Tibial nerve (tissue), 4 donors: ENCODE measurements around the gene GABBR2. TPM values are rescaled to one million over a fixed set of nuclear protein-coding genes. Genes with fewer than 3 reads are reported as not detected.

Source experiments
- DNase-seq, 2 donors: peaks; one replicate each; pipeline ENCODE4 v3.0.0-alpha.2; 2019; ENCODE audit warnings: low spot score in 2 of 2
- H3K27ac ChIP-seq, 4 donors: fragments of 200-600 bp; sonication (generic) in 3 of 4; one replicate each; pipeline ENCODE4 v1.5.1; 2017 to 2019; ENCODE audit warnings: mild to moderate bottlenecking in 1 of 4
- H3K27me3 ChIP-seq, 2 donors: fragments of 200-600 bp; sonication (generic) in 1 of 2; one replicate each; pipeline versions ENCODE4 v1.5.1 to v1.6.0; 2017 to 2019
- H3K36me3 ChIP-seq, 3 donors: fragments of 200-600 bp; sonication (generic); one replicate each; pipeline ENCODE4 v1.5.1; 2018 to 2019
- H3K4me1 ChIP-seq, 4 donors: fragments of 200-600 bp; sonication (generic) in 3 of 4; one replicate each; pipeline ENCODE4 v1.5.1; 2017 to 2019
- H3K4me3 ChIP-seq, 4 donors: fragments of 200-600 bp; sonication (generic) in 3 of 4; one replicate each; pipeline ENCODE4 v1.5.1; 2017 to 2019; ENCODE audit warnings: mild to moderate bottlenecking in 1 of 4, moderate library complexity in 1 of 4
- H3K9me3 ChIP-seq, 4 donors: fragments of 200-600 bp; sonication (generic) in 3 of 4; one replicate each; pipeline ENCODE4 v1.5.1; 2017 to 2019
- EP300 ChIP-seq, 2 donors: sonication (generic); formaldehyde crosslinking; IDR thresholded peaks; one replicate each; pipeline ENCODE4 v1.6.1; 2017; ENCODE audit warnings: antibody characterized with exemption in 2 of 2, mild to moderate bottlenecking in 1 of 2
- POLR2A ChIP-seq, 2 donors: fragments of 450-650 bp; IDR thresholded peaks; one replicate each; pipeline ENCODE4 v1.6.1; 2017; ENCODE audit warnings: antibody characterized with exemption in 2 of 2, mild to moderate bottlenecking in 2 of 2, moderate library complexity in 2 of 2
- WGBS, 2 donors: methylation state at CpG; one replicate each; pipeline ENCODE4 v1.1.5; 2018; 5-methylcytosine and 5-hydroxymethylcytosine counted together
- total RNA-seq, 4 donors: library from RNA; depleted of rRNA; stranded (reverse); fragments of >200 nt; gene quantifications; one replicate each; pipeline ENCODE4 v1.1.0, GENCODE V29; 2016
- TF ChIP-seq, protein P1 (sequence below), 5 experiments: fragments of 200-600 bp in 3 of 5; fragments of 450-650 bp in 2 of 5; sonication (generic) in 3 of 5; IDR thresholded peaks; one replicate each; pipeline ENCODE4 v1.5.1; 2016 to 2019; ENCODE audit warnings: antibody characterized with exemption in 5 of 5, mild to moderate bottlenecking in 3 of 5, moderate library complexity in 2 of 5

Gene GABBR2
- total RNA-seq, 4 donors from 2014 or later = 0.20 to 0.22 TPM; not detected in 2

DNA sequence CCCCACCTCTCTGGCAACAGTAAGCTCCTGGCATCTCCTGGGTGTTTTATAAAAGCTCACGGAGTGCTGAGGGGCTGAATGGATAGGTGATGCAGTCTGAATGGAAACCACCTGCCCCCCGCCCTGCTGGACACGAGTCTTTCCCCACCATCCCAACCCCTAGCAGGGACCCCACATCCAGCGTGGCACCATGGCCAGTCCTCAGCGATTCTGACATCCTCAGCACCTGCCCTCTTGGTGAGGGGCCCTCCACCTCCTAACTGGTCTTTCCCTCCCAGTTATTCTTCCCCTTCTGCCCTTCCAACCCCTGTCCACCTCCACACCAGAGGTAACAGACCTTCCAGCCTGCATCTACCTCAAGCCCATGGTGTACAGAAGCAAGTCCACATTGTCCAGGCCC lies 38.7 kb upstream of the GABBR2 start:
- no peak overlapping the region for H3K4me3 ChIP-seq
- DNase-seq = no peak
- no peaks in the 10 kb centered on the region for H3K27me3 ChIP-seq
- no peaks in the 10 kb centered on the region for H3K4me1 ChIP-seq
- no peak overlapping the region for H3K27ac ChIP-seq
- peaks cover 0 to 3% (median 0%) of the 10 kb centered on the region in 4 donors for H3K9me3 ChIP-seq
- no peak for TF ChIP-seq POLR2A (IDR thresholded peaks at IDR 0.05)
- TF ChIP-seq, protein P1, sequence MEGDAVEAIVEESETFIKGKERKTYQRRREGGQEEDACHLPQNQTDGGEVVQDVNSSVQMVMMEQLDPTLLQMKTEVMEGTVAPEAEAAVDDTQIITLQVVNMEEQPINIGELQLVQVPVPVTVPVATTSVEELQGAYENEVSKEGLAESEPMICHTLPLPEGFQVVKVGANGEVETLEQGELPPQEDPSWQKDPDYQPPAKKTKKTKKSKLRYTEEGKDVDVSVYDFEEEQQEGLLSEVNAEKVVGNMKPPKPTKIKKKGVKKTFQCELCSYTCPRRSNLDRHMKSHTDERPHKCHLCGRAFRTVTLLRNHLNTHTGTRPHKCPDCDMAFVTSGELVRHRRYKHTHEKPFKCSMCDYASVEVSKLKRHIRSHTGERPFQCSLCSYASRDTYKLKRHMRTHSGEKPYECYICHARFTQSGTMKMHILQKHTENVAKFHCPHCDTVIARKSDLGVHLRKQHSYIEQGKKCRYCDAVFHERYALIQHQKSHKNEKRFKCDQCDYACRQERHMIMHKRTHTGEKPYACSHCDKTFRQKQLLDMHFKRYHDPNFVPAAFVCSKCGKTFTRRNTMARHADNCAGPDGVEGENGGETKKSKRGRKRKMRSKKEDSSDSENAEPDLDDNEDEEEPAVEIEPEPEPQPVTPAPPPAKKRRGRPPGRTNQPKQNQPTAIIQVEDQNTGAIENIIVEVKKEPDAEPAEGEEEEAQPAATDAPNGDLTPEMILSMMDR (IDR thresholded peaks at IDR 0.05) = no peak
- no peak for TF ChIP-seq EP300 (IDR thresholded peaks at IDR 0.05)
- 90 to 92% methylated on average over 5 of the region's 5 CpGs for WGBS, 2 donors
- H3K36me3 ChIP-seq = peaks cover 0 to 85% (median 0%) of the 10 kb centered on the region in 3 donors

DNA sequence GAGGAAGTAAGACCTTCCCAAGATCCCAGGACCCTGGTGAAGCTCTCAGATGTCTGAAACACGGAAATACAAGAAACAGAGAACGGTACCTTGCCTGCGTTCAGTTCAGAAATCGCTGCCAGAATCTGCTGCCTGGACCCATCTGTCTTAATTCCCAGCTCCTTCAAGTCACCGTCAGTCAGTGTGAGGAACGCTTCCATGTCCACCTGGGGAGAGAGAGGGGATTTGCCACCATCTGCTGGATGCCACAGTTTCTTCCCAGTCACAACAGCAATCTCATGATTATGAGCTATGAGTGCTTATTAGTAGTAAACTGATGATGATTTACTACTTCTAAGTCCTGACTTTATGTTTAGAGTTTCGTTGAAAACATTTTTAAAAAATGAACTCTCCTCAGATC lies 36.7 kb upstream of the GABBR2 start:
- H3K4me3 ChIP-seq = no peak overlapping the region
- DNase-seq = no peak
- H3K27me3 ChIP-seq = no peaks in the 10 kb centered on the region
- H3K4me1 ChIP-seq = no peaks in the 10 kb centered on the region
- no peak for TF ChIP-seq EP300 (IDR thresholded peaks at IDR 0.05)
- no peak for TF ChIP-seq POLR2A (IDR thresholded peaks at IDR 0.05)
- TF ChIP-seq, protein P1 (IDR thresholded peaks at IDR 0.05) = no peak
- H3K9me3 ChIP-seq = peaks cover 0 to 3% (median 0%) of the 10 kb centered on the region in 4 donors
- H3K27ac ChIP-seq = no peak overlapping the region
- 86 to 93% methylated on average over 7 of the region's 7 CpGs for WGBS, 2 donors
- H3K36me3 ChIP-seq = peaks cover 0 to 77% (median 0%) of the 10 kb centered on the region in 3 donors

DNA sequence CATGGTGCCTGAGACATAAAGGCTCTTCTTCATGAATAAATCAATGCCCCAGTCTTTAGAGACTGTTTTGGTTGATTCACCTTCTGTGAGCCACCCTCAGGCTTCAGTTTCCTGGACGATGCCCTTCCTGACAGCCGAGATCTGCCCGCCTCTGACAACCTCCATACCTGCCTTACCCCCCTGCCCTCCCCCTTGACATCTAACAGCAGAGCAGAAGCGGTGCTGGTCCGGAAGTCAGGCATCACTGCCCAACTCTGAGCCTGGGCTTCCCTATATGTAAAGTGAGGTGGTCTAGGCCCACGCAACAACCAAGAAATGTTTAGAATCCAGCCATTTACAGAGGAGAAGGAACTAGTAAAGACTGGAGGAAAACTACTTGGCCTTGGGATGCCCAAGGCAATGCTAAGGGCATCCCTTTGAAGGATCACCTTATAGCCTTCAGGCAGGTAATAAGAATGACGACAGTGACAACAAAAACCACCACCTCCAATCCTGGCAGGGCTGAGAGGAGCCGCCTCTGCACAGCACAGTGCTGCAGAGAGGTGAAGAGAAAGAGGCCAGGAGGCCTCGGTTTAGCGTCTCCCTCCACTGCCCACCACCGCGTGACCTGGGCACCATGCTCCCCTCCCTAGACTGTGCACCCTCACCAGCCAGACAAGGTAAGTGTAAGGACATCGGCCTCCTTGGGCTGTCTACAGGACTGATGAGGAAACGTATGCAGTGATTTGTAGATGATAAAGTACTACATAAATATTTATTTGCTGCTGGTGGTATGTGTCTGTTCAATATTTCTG lies 35.3 kb upstream of the GABBR2 start:
- Histone ChIP-seq H3K4me3 (no peak overlapping the region), H3K36me3 (peaks cover 0 to 73% (median 0%) of the 10 kb centered on the region in 3 donors), H3K9me3 (peaks cover 0 to 3% (median 0%) of the 10 kb centered on the region in 4 donors), H3K4me1 (no peaks in the 10 kb centered on the region), H3K27ac (no peak overlapping the region), H3K27me3 (no peaks in the 10 kb centered on the region)
- DNase-seq = no peak
- TF ChIP-seq POLR2A (IDR thresholded peaks at IDR 0.05) = no peak
- TF ChIP-seq EP300 (IDR thresholded peaks at IDR 0.05) = no peak
- TF ChIP-seq, protein P1 (IDR thresholded peaks at IDR 0.05) = no peak
- WGBS, 2 donors = 88 to 91% methylated on average over 14 of the region's 14 CpGs

DNA sequence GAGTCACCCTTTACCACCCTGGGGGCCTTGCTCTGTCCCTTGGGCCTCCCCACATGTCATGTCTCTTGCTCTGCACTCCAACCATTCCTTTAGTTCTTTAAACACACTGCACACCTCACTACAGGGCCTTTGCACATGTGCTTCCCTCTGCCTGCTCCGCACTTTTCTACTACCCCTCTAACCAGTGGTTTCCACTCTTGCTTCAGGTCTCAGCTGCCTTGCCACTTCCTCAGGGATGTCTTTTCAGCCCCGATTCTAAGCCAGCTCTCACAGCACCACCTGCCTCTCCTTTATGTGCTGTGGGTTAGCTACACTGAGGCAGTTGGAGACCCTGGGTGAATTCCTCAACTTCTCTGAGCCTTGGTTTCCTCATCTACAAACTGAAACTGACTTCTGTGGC lies 34.6 kb upstream of the GABBR2 start:
- no peak for DNase-seq
- H3K9me3 ChIP-seq = peaks cover 0 to 6% (median 0%) of the 10 kb centered on the region in 4 donors
- H3K36me3 ChIP-seq = peaks cover 0 to 72% (median 0%) of the 10 kb centered on the region in 3 donors
- H3K4me1 ChIP-seq = no peaks in the 10 kb centered on the region
- TF ChIP-seq EP300 (IDR thresholded peaks at IDR 0.05) = no peak
- TF ChIP-seq, protein P1 (IDR thresholded peaks at IDR 0.05) = no peak
- H3K27ac ChIP-seq = no peak overlapping the region
- no peaks in the 10 kb centered on the region for H3K27me3 ChIP-seq
- 93 to 97% methylated on average over 2 of the region's 2 CpGs for WGBS, 2 donors
- no peak overlapping the region for H3K4me3 ChIP-seq
